ENCODE results near the gene CCDC177. TPM values are rescaled to one million over a fixed set of nuclear protein-coding genes. Genes with fewer than 3 reads are reported as not detected.

The CCDC177 gene
- total and polyA plus RNA-seq, 2 of the 8 experiments (the other 6 are each of a cell fraction or from before 2014, with no cell fraction given), result 0.62 to 2.8 TPM

DNA sequence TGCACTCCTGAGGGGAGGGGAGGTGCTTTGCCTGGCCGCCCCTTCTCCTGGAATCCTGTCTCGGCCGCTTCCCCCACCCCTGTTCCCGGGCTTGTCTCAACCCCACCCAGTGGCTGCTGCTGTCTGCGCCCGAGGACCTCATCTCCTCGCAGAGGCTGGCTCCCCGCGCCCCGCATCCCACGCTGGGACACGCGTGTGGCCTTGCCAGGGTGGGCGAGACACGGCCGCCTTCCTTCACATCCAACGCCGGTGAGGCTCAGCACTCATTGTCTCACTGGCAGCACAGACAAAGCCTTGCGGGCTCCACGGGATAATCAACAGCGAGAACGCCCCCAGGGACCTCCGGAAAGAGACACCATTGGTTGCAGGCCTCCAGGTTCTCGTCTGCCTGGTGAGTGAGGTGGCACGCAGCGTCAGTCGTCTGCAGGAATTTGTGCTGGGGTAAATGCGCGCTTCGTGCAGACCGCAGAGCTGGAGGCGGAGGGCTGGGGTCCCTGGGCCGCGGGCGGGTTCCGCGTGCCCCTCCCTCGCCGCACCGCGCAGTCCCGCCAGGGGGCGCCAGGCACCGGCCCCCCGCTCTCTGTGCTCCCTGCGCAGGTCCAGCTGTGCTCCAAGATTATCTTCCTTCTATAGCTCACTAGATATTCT lies 26.8 kb downstream of the CCDC177 start (continued):
- TF ChIP-seq RAD21 (IDR thresholded peaks at IDR 0.05 in 1 of 2, conservative IDR thresholded peaks at IDR 0.05 in 1 of 2; ENCODE audit: low read depth in 2 of 2, low read length in 2 of 2), result peak; percentile 52 to 75; a peak in 3 of 4 replicates
- peak; percentile 77 for TF ChIP-seq KDM4A (IDR thresholded peaks at IDR 0.05; ENCODE audit: low read depth, low read length, severe bottlenecking)
- no peak for TF ChIP-seq FOSL1 (IDR thresholded peaks at IDR 0.05; ENCODE audit: insufficient read depth, low read depth, low read length)
- TF ChIP-seq GTF2F1 (IDR thresholded peaks at IDR 0.05; ENCODE audit: borderline replicate concordance, low read depth, low read length), result 0 out of 2 replicates have a peak, but pooled peaks have one; percentile 55
- peak; percentile 70 for TF ChIP-seq ASH2L (IDR thresholded peaks at IDR 0.05; ENCODE audit: low read length)
- peak; percentile 84 for TF ChIP-seq TEAD4 (IDR thresholded peaks at IDR 0.05; ENCODE audit: low read depth, low read length)
